ENCODE results near the gene GLP1R. TPM values are rescaled to one million over a fixed set of nuclear protein-coding genes. Genes with fewer than 3 reads are reported as not detected.
A peak's percentile ranks its signal among the peaks of the same experiment; 100 is the strongest.

Gene GLP1R
- total and polyA plus RNA-seq, 2 of the 13 experiments (the other 11 are each of a cell fraction or from before 2014, with no cell fraction given), result not detected

GRCh38 chr6:39114704-39115599 is 66.4 kb downstream of the GLP1R start, which contains the start of gene SAYSD1 (continued):
- no peak for TF ChIP-seq MATR3 (CRISPR knock-in tag; IDR thresholded peaks at IDR 0.05)
- TF ChIP-seq PPARG (CRISPR knock-in tag; conservative IDR thresholded peaks at IDR 0.05), result no peak
- peak; percentile 5; the same call in 1 of the 2 replicates for TF ChIP-seq CBFB (CRISPR knock-in tag; IDR thresholded peaks at IDR 0.05)
- TF ChIP-seq ZNF142 (CRISPR knock-in tag; IDR thresholded peaks at IDR 0.05), result peak; percentile 88
- 0 out of 2 replicates have a peak, but pooled peaks have one; percentile 22 for TF ChIP-seq HBP1 (CRISPR knock-in tag; IDR thresholded peaks at IDR 0.05; ENCODE audit: low read depth)
- TF ChIP-seq LCORL (IDR thresholded peaks at IDR 0.05), result peak; percentile 72; the same call in 1 of the 2 replicates
- TF ChIP-seq LCORL (CRISPR knock-in tag; IDR thresholded peaks at IDR 0.05), result peak; percentile 82
- no peak for TF ChIP-seq CHD4 (IDR thresholded peaks at IDR 0.05; ENCODE audit: borderline replicate concordance, low read length)
- peak; percentile 45; the same call in 1 of the 2 replicates for TF ChIP-seq KDM6A (CRISPR knock-in tag; IDR thresholded peaks at IDR 0.05; ENCODE audit: low read depth)
- TF ChIP-seq ZBTB10 (CRISPR knock-in tag; IDR thresholded peaks at IDR 0.05; ENCODE audit: borderline replicate concordance), result peak; percentile 92
- peak; percentile 93 for TF ChIP-seq KAT8 (CRISPR knock-in tag; IDR thresholded peaks at IDR 0.05)
- no peak for TF ChIP-seq THAP8 (CRISPR knock-in tag; IDR thresholded peaks at IDR 0.05; ENCODE audit: borderline replicate concordance)
- peak; percentile 91 for TF ChIP-seq LBX2 (CRISPR knock-in tag; IDR thresholded peaks at IDR 0.05; ENCODE audit: borderline replicate concordance)
- TF ChIP-seq HES4 (CRISPR knock-in tag; IDR thresholded peaks at IDR 0.05; ENCODE audit: borderline replicate concordance), result peak; percentile 98
- peak; percentile 93 for TF ChIP-seq ZKSCAN5 (CRISPR knock-in tag; IDR thresholded peaks at IDR 0.05)
- TF ChIP-seq ZNF580 (CRISPR knock-in tag; IDR thresholded peaks at IDR 0.05; ENCODE audit: borderline replicate concordance, low read depth), result peak; percentile 94
- TF ChIP-seq PHB2 (IDR thresholded peaks at IDR 0.05; ENCODE audit: partially characterized antibody), result no peak
